ENCODE measurements around the gene SRC. TPM values are rescaled to one million over a fixed set of nuclear protein-coding genes. Genes with fewer than 3 reads are reported as not detected.
"Not testable (repeated sequence)": the region's sequence is repeated elsewhere in the genome, so short reads cannot be mapped to it uniquely, and the experiment has no call there.

Gene SRC
- total RNA-seq, 8 experiments from 2014 or later = 13.5 to 31.4 (median 17.7) TPM

DNA sequence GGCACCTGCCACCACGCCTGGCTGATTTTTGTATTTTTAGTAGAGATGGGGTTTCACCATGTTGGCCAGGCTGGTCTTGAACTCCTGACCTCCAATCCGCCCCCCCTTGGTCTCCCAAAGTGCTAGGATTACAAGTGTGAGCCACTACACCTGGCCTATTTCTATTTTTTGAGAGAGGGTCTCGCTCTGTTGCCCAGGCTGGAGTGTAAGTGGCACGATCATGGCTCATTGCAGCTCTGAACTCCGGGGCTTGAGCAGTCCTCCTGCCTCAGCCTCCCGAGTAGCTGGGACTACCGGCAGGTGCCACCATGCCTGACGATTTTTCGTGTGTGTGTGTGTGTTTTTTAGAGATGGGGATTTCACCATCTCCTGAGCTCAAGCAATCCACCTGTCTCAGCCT, 25.9 kb downstream of the SRC start:
- H3K27ac ChIP-seq; H3K4me3 ChIP-seq; in situ Hi-C loops (cut with MboI; ENCODE audit: low pct_unique_long_range_greater_than_20kb in 2 of 9, low sequenced_read_pairs in 9 of 9, unreplicated experiment in 9 of 9); ATAC-seq (replicated peaks in 6 of 8); H3K4me1 ChIP-seq (replicated peaks in 1 of 2): not testable (repeated sequence)
- 73 to 100% (median 97%) methylated on average over 1 to 7 of the region's 9 CpGs; no CpG with 5 or more reads in 4 of the 10 experiments for WGBS, 10 experiments

DNA sequence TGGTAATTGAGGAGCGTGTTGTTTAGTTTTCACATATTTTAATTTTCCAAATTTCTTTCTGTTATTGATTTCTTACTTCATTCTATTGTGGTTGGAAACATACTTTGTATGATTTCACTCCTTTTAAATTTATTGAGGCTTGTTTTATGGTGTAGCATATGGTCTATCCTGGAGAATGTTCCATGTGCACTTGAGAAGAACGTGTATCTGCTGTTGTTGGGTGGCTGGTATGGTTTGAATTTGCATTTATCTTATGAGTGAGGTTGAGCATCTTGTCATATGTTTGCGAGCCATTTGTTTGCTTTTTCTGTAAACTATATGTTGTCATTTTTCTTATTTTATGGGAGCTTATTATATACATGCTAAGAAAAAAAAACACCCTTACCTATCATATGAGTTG, 26.5 kb downstream of the SRC start:
- ATAC-seq (replicated peaks in 6 of 8) = no peak
- H3K27ac ChIP-seq = no peak overlapping the region
- no peaks in the 10 kb centered on the region for H3K4me1 ChIP-seq (replicated peaks in 1 of 2)
- H3K4me3 ChIP-seq = no peak overlapping the region
- in situ Hi-C loops (cut with MboI; ENCODE audit: low pct_unique_long_range_greater_than_20kb in 2 of 9, low sequenced_read_pairs in 9 of 9, unreplicated experiment in 9 of 9) = no loop called here
- WGBS, 10 experiments = 71 to 100% (median 93%) methylated on average over 2 to 3 of the region's 3 CpGs

GRCh38 chr20:37373020-37373598, 27.2 kb downstream of the SRC start:
- H3K27ac ChIP-seq = no peak overlapping the region
- in situ Hi-C loops (cut with MboI; ENCODE audit: low pct_unique_long_range_greater_than_20kb in 2 of 9, low sequenced_read_pairs in 9 of 9, unreplicated experiment in 9 of 9) = no loop called here
- H3K4me1 ChIP-seq (replicated peaks in 1 of 2) = no peaks in the 10 kb centered on the region
- H3K4me3 ChIP-seq = no peak overlapping the region
- ATAC-seq (replicated peaks in 6 of 8) = peak in 1 of 8 experiments; percentile 71
- WGBS, 10 experiments = 25 to 100% (median 79%) methylated on average over 1 to 7 of the region's 10 CpGs; no CpG with 5 or more reads in 4 of the 10 experiments

- no peak for ATAC-seq (replicated peaks in 6 of 8)
- in situ Hi-C loops (cut with MboI; ENCODE audit: low pct_unique_long_range_greater_than_20kb in 2 of 9, low sequenced_read_pairs in 9 of 9, unreplicated experiment in 9 of 9) = loop anchor here in 1 of 9 experiments (25.0 kb wide), 2 partner anchors 88 to 162 kb away; partner anchors contain the start of genes BLCAP and MANBAL
- no peak overlapping the region for H3K27ac ChIP-seq
- H3K4me1 ChIP-seq (replicated peaks in 1 of 2) = no peaks in the 10 kb centered on the region
- H3K4me3 ChIP-seq = no peak overlapping the region
- WGBS, 10 experiments = 90 to 100% (median 97%) methylated on average over 1 to 4 of the region's 4 CpGs; no CpG with 5 or more reads in 3 of the 10 experiments
Measured at GRCh38 chr20:37375227-37375626, 29.3 kb downstream of the SRC start.

DNA sequence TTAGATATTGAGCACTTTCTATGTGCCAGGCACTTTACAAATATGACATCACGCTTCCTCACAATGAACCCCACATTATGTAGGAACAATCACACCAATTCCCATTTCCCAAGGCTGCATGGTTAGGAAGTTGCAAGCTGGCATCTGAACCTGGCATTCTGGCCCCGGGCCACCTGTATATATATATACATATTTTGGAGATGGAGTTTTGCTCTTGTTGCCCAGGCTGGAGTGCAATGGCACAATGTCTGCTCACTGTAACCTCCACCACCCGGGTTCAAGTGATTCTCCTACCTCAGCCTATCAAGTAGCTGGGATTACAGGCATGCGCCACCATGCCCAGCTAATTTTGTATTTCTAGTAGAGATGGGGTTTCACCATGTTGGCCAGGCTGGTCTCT, 30.4 kb downstream of the SRC start:
- no peak for ATAC-seq (replicated peaks in 6 of 8)
- in situ Hi-C loops (cut with MboI; ENCODE audit: low pct_unique_long_range_greater_than_20kb in 2 of 9, low sequenced_read_pairs in 9 of 9, unreplicated experiment in 9 of 9) = loop anchor here in 1 of 9 experiments (25.0 kb wide), 2 partner anchors 89 to 161 kb away; partner anchors contain the start of genes BLCAP and MANBAL
- no peak overlapping the region for H3K4me3 ChIP-seq
- no peak overlapping the region for H3K27ac ChIP-seq
- no peaks in the 10 kb centered on the region for H3K4me1 ChIP-seq (replicated peaks in 1 of 2)
- 80 to 100% (median 100%) methylated on average over 1 to 3 of the region's 4 CpGs; no CpG with 5 or more reads in 1 of the 10 experiments for WGBS, 10 experiments

- in situ Hi-C loops (cut with MboI; ENCODE audit: low pct_unique_long_range_greater_than_20kb in 2 of 9, low sequenced_read_pairs in 9 of 9, unreplicated experiment in 9 of 9) = loop anchor here in 1 of 9 experiments (25.0 kb wide), 2 partner anchors 89 to 161 kb away; partner anchors contain the start of genes BLCAP and MANBAL
- no peak for ATAC-seq (replicated peaks in 6 of 8)
- 20 to 100% (median 89%) methylated on average over 1 to 4 of the region's 6 CpGs; no CpG with 5 or more reads in 4 of the 10 experiments for WGBS, 10 experiments
Measured at GRCh38 chr20:37376791-37377190, 30.9 kb downstream of the SRC start.

DNA sequence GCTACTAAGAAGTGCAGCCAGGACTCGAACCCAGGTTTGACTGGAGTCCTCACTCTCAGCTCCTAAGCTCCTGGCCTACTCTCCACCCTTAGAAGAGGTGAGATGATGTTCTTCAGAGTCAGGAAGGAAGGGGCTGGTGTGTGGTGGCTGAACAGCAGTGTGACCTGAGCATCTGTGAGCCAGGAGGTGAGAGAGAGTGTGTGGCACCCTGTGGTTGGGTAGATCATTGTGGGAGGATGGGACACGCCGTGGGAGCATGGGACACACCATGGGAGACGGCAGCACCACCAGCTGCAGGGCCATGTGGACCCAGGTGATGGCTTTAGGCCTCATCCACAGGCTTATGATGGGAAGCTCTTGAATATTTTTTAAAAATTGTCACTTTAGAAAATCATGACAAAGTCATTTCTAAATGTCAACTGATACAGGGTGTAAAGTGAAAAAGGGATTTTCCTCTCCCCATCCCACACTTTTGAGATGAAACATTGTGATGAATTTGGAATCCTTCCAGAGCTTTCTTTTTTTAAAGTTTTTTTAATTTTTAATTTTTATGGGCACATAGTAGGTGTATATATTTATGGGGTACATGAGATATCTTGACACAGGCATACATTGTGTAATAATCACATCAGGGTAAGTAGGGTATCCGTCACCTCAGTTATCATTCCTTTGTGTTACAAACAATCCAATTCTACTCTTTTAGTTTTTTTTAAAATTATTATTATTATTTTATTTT, 31.6 kb downstream of the SRC start:
- no peaks in the 10 kb centered on the region for H3K4me1 ChIP-seq (replicated peaks in 1 of 2)
- no peak overlapping the region for H3K27ac ChIP-seq
- WGBS, 10 experiments = 80 to 100% (median 90%) methylated on average over 1 to 4 of the region's 5 CpGs
- in situ Hi-C loops (cut with MboI; ENCODE audit: low pct_unique_long_range_greater_than_20kb in 2 of 9, low sequenced_read_pairs in 9 of 9, unreplicated experiment in 9 of 9) = loop anchor here in 1 of 9 experiments (25.0 kb wide), 2 partner anchors 90 to 160 kb away; partner anchors contain the start of genes BLCAP and MANBAL
- no peak for ATAC-seq (replicated peaks in 6 of 8)
- no peak overlapping the region for H3K4me3 ChIP-seq

More at GRCh38 chr20:37376791-37377190, 30.9 kb downstream of the SRC start:
- Histone ChIP-seq H3K27ac (no peak overlapping the region), H3K4me3 (no peak overlapping the region), H3K4me1 (replicated peaks in 1 of 2) (no peaks in the 10 kb centered on the region)

- H3K27ac ChIP-seq = no peak overlapping the region
- no peak overlapping the region for H3K4me3 ChIP-seq
- no peak for ATAC-seq (replicated peaks in 6 of 8)
- WGBS, 10 experiments = 63 to 100% (median 80%) methylated on average over 1 to 2 of the region's 6 CpGs; no CpG with 5 or more reads in 5 of the 10 experiments
- H3K4me1 ChIP-seq (replicated peaks in 1 of 2) = no peaks in the 10 kb centered on the region
- in situ Hi-C loops (cut with MboI; ENCODE audit: low pct_unique_long_range_greater_than_20kb in 2 of 9, low sequenced_read_pairs in 9 of 9, unreplicated experiment in 9 of 9) = loop anchor here in 1 of 9 experiments (25.0 kb wide), 2 partner anchors 91 to 159 kb away; partner anchors contain the start of genes BLCAP and MANBAL
Measured at GRCh38 chr20:37378420-37378784, 32.5 kb downstream of the SRC start.

DNA sequence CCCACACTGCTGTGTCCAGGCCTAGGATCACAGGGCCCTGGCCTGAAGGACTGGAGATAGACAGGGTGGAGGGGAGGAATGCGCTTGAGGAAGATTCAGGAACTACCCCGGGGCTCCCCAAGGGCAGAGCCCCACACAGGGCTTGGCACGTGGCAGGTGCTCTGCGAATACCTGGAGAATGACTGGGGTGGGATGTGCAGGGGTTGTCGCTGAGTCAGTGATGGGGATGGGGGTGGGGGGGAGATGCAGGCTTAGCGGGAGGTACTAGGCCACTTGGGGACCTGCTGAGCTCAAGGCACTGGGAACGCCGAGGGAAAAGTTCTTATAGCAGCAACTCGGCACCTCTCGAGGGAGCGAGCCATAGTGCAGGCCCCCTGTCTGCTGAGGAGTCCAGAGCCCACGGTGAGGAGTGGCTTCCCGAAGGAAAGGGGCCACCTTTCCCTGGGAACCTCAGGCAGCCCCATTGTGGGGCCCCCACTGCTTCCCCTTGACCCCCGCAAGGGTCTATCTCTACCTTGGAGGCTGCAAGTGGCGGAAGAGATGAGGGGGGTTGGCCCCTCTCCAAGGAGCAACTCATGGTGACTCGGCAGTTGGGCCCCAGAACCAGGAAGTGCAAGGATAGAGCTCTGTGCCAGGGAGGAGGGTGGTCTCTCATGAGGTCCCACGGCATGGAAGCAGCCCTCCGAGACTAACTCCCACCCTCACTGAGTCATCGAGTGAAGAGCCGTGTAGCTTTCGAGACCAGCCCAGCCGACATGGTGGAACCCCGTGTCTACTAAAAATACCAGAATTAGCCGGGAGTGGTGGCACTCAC, 33.1 kb downstream of the SRC start:
- H3K4me3 ChIP-seq = no peak overlapping the region
- 80 to 100% (median 84%) methylated on average over 1 to 7 of the region's 24 CpGs; no CpG with 5 or more reads in 6 of the 10 experiments for WGBS, 10 experiments
- H3K27ac ChIP-seq = peak overlapping the region in 1 of 2 donors; percentile 27
- in situ Hi-C loops (cut with MboI; ENCODE audit: low pct_unique_long_range_greater_than_20kb in 2 of 9, low sequenced_read_pairs in 9 of 9, unreplicated experiment in 9 of 9) = loop anchor here in 1 of 9 experiments (25.0 kb wide), 2 partner anchors 92 to 158 kb away; partner anchors contain the start of genes BLCAP and MANBAL
- H3K4me1 ChIP-seq (replicated peaks in 1 of 2) = no peaks in the 10 kb centered on the region
- ATAC-seq (replicated peaks in 6 of 8) = peak in 1 of 8 experiments; percentile 9

GRCh38 chr20:37379967-37380828, 34.3 kb downstream of the SRC start:
- peak in 3 of 8 experiments; percentile 10 to 29 (median 22) for ATAC-seq (replicated peaks in 6 of 8)
- Histone ChIP-seq H3K4me3 (no peak overlapping the region), H3K27ac (no peak overlapping the region), H3K4me1 (replicated peaks in 1 of 2) (peaks cover 0 to 3% of the 10 kb centered on the region in 2 donors)
- WGBS, 10 experiments = 73 to 100% (median 90%) methylated on average over 2 to 14 of the region's 14 CpGs; no CpG with 5 or more reads in 1 of the 10 experiments
- in situ Hi-C loops (cut with MboI; ENCODE audit: low pct_unique_long_range_greater_than_20kb in 2 of 9, low sequenced_read_pairs in 9 of 9, unreplicated experiment in 9 of 9) = loop anchor here in 2 of 9 experiments (10.0 to 25.0 kb wide), 3 partner anchors 93 to 157 kb away; partner anchors contain the start of genes MANBAL (in 2 of the 2) and BLCAP (in 1 of the 2)

GRCh38 chr20:37380864-37381579, 35.1 kb downstream of the SRC start:
- in situ Hi-C loops (cut with MboI; ENCODE audit: low pct_unique_long_range_greater_than_20kb in 2 of 9, low sequenced_read_pairs in 9 of 9, unreplicated experiment in 9 of 9) = loop anchor here in 2 of 9 experiments (10.0 to 25.0 kb wide), 3 partner anchors 94 to 156 kb away; partner anchors contain the start of genes MANBAL (in 2 of the 2) and BLCAP (in 1 of the 2)
- WGBS, 10 experiments = 60 to 100% (median 87%) methylated on average over 1 to 15 of the region's 16 CpGs; no CpG with 5 or more reads in 1 of the 10 experiments
- ATAC-seq (replicated peaks in 6 of 8) = no peak
- no peak overlapping the region for H3K4me3 ChIP-seq
- H3K4me1 ChIP-seq (replicated peaks in 1 of 2) = peaks cover 0 to 3% of the 10 kb centered on the region in 2 donors
- H3K27ac ChIP-seq = no peak overlapping the region

All from motor neuron (in vitro differentiated cells).